Suprapubic skin (tissue), 4 donors: Measurements from ENCODE around the gene SPO11. TPM values are rescaled to one million over a fixed set of nuclear protein-coding genes. Genes with fewer than 3 reads are reported as not detected.

Experiments
- DNase-seq, 2 donors: peaks; one replicate each; pipeline ENCODE4 v3.0.0-alpha.2; 2019; ENCODE audit warnings: low spot score in 2 of 2
- H3K27ac ChIP-seq: fragments of 200-600 bp; sonication (generic); one replicate; pipeline ENCODE4 v1.5.1; 2019
- H3K27me3 ChIP-seq: fragments of 200-600 bp; sonication (generic); one replicate; pipeline ENCODE4 v1.5.1; 2019
- H3K36me3 ChIP-seq: fragments of 200-600 bp; sonication (generic); one replicate; pipeline ENCODE4 v1.5.1; 2019
- H3K4me1 ChIP-seq: fragments of 200-600 bp; sonication (generic); one replicate; pipeline ENCODE4 v1.5.1; 2019
- H3K4me3 ChIP-seq: fragments of 200-600 bp; sonication (generic); one replicate; pipeline ENCODE4 v1.5.1; 2019; ENCODE audit warnings: mild to moderate bottlenecking
- H3K9me3 ChIP-seq: fragments of 200-600 bp; sonication (generic); one replicate; pipeline ENCODE4 v1.5.1; 2019
- EP300 ChIP-seq: sonication (generic); formaldehyde crosslinking; IDR thresholded peaks from one replicate; pipeline ENCODE4 v1.6.1; 2017; ENCODE audit warnings: antibody characterized with exemption
- POLR2A ChIP-seq, 2 donors: fragments of 450-650 bp; IDR thresholded peaks; one replicate each; pipeline ENCODE4 v1.6.1; 2017; ENCODE audit warnings: antibody characterized with exemption in 2 of 2, mild to moderate bottlenecking in 2 of 2, moderate library complexity in 2 of 2
- POLR2AphosphoS5 ChIP-seq, 3 donors: sonication (generic); formaldehyde crosslinking; IDR thresholded peaks; one replicate each; pipeline ENCODE4 v1.6.1; 2017; ENCODE audit warnings: antibody characterized with exemption in 3 of 3
- WGBS: methylation state at CpG from one replicate; pipeline ENCODE4 v1.1.5; 2018; 5-methylcytosine and 5-hydroxymethylcytosine counted together
- total RNA-seq, 4 donors: library from RNA; depleted of rRNA; stranded (reverse); fragments of >200 nt; gene quantifications; one replicate each; pipeline ENCODE4 v1.1.0, GENCODE V29; 2016
- TF ChIP-seq, protein P1 (sequence below), 2 donors: fragments of 200-600 bp in 1 of 2; fragments of 450-650 bp in 1 of 2; sonication (generic) in 1 of 2; IDR thresholded peaks; one replicate each; pipeline ENCODE4 v1.5.1; 2016 to 2019; ENCODE audit warnings: antibody characterized with exemption in 2 of 2, mild to moderate bottlenecking in 1 of 2, moderate library complexity in 1 of 2

SPO11 gene
- total RNA-seq, 4 donors from 2014 or later, result not detected

DNA sequence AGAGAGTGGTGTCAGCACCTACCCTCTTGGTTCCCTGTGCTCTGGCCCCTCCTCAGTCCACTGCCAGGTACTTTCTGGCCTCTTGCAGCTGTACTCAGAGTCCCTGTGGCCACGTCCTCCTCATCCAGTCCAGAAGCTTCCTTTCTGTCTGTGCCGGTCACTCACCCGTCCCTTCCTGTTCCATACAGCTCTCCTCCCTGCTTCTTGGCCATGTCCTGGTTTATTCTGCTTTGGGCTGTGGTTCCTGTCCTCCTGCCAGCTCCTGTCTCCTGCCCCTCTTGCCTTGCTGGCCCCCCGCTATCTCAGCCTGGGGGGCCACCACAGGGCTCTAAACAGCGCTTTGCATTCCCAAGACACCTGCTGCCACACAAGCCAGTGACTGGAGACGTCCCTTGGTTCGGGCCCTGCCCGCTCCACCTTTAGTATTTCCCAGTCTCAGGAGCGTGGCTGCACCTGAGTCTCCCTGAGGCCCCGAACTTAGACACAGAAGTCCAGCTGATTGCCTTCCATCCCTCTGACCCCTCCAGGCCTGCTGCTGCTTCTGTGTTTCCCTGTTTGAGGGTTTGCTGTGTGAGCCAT, 46.1 kb downstream of the SPO11 start:
- no peaks in the 10 kb centered on the region for H3K4me1 ChIP-seq
- peaks cover 90% of the 10 kb centered on the region for H3K36me3 ChIP-seq
- 89% methylated on average over 10 of the region's 10 CpGs for WGBS
- no peak for DNase-seq
- H3K27me3 ChIP-seq, result no peaks in the 10 kb centered on the region
- TF ChIP-seq EP300, result no peak
- TF ChIP-seq, protein P1, sequence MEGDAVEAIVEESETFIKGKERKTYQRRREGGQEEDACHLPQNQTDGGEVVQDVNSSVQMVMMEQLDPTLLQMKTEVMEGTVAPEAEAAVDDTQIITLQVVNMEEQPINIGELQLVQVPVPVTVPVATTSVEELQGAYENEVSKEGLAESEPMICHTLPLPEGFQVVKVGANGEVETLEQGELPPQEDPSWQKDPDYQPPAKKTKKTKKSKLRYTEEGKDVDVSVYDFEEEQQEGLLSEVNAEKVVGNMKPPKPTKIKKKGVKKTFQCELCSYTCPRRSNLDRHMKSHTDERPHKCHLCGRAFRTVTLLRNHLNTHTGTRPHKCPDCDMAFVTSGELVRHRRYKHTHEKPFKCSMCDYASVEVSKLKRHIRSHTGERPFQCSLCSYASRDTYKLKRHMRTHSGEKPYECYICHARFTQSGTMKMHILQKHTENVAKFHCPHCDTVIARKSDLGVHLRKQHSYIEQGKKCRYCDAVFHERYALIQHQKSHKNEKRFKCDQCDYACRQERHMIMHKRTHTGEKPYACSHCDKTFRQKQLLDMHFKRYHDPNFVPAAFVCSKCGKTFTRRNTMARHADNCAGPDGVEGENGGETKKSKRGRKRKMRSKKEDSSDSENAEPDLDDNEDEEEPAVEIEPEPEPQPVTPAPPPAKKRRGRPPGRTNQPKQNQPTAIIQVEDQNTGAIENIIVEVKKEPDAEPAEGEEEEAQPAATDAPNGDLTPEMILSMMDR (IDR thresholded peaks at IDR 0.05), result no peak
- TF ChIP-seq POLR2A (IDR thresholded peaks at IDR 0.05), result no peak
- H3K9me3 ChIP-seq, result no peaks in the 10 kb centered on the region
- no peak overlapping the region for H3K27ac ChIP-seq
- H3K4me3 ChIP-seq, result no peak overlapping the region

DNA sequence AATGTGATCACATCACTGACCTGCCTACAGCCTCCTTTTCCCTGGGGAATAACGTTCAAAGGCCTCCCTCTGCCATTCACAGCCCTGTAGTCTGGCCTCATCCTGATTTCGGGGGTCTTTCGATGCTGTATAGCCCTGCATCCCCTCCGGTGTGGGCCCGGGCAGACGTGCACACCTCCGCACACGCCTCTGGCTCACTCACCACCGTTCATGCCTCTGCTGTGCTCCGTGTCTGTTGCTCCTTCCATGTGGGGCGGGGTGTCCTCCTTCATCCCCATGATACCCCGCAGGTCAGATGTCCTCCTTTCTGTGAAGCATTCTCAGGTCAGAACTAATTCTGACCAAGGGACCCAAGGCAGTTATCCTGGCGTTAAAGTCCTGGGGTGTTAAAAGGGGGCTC, 47.7 kb downstream of the SPO11 start:
- Histone ChIP-seq H3K4me3 (no peak overlapping the region), H3K36me3 (peaks cover 78% of the 10 kb centered on the region), H3K27me3 (no peaks in the 10 kb centered on the region), H3K27ac (no peak overlapping the region), H3K4me1 (no peaks in the 10 kb centered on the region), H3K9me3 (no peaks in the 10 kb centered on the region)
- DNase-seq, result no peak
- 85% methylated on average over 13 of the region's 13 CpGs for WGBS
- TF ChIP-seq, protein P1 (IDR thresholded peaks at IDR 0.05), result no peak
- no peak for TF ChIP-seq POLR2AphosphoS5 (IDR thresholded peaks at IDR 0.05)
- no peak for TF ChIP-seq POLR2A (IDR thresholded peaks at IDR 0.05)
- TF ChIP-seq EP300, result no peak

DNA sequence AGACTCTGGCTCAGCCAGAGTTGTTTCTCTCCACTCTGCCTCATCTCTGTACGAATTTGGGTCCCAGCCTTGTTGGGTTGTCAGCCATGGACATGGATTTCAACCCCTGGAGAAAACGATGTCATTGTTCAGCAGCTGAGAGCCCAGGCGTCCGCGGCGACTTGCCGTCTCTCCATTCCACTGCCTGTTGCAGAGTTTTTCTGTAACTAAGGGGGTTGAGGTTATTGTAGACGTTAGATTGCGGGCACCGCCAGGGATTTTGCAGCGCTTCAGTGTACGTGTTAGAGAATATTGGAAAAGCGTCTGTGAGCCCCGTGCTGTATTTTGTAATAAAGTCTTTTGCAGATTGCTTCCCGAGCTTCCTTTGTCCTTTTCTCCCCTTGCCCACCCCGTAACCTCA, 48.5 kb downstream of the SPO11 start:
- Histone ChIP-seq H3K36me3 (peaks cover 71% of the 10 kb centered on the region), H3K27me3 (no peaks in the 10 kb centered on the region), H3K4me3 (no peak overlapping the region), H3K27ac (no peak overlapping the region), H3K4me1 (no peaks in the 10 kb centered on the region), H3K9me3 (no peaks in the 10 kb centered on the region)
- WGBS, result 91% methylated on average over 16 of the region's 16 CpGs
- DNase-seq, result no peak
- TF ChIP-seq POLR2A (IDR thresholded peaks at IDR 0.05), result no peak
- TF ChIP-seq EP300, result no peak
- no peak for TF ChIP-seq POLR2AphosphoS5 (IDR thresholded peaks at IDR 0.05)
- TF ChIP-seq, protein P1 (IDR thresholded peaks at IDR 0.05), result no peak

DNA sequence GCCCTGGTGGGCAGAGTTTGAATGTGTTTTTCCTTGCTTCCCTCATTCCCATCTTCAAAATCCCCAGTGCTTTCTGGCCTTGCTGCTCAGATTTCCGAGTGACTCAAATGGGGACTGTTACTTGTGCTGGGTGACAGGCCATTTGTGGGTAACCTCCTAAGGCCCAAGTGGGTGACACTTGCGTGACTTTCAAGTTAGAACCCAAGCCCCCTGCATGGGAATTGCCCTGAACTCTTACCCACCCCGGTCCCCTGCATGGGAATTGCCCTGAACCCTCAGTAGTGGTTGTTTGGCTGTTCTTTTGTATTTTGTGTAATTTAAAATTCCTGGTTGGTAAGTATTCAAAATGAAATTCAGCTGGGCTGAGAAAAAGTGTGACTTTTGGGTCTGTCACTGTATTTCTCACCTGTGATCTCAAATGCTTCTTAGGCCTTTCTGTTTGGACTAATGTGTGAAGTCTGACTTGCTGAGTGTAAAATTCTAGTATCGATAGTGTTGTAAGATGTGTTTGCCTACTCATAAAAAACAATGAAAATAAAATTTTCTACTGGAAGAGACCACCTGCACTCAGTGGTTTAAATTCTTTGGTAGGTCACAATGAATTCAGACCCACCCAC, 49.2 kb downstream of the SPO11 start:
- Histone ChIP-seq H3K4me1 (no peaks in the 10 kb centered on the region), H3K27me3 (no peaks in the 10 kb centered on the region), H3K27ac (no peak overlapping the region), H3K36me3 (peaks cover 64% of the 10 kb centered on the region), H3K9me3 (no peaks in the 10 kb centered on the region), H3K4me3 (no peak overlapping the region)
- no peak for DNase-seq
- 94% methylated on average over 4 of the region's 4 CpGs for WGBS
- TF ChIP-seq EP300 (no peak), POLR2AphosphoS5 (IDR thresholded peaks at IDR 0.05) (no peak)
- TF ChIP-seq, protein P1 (IDR thresholded peaks at IDR 0.05), result no peak

DNA sequence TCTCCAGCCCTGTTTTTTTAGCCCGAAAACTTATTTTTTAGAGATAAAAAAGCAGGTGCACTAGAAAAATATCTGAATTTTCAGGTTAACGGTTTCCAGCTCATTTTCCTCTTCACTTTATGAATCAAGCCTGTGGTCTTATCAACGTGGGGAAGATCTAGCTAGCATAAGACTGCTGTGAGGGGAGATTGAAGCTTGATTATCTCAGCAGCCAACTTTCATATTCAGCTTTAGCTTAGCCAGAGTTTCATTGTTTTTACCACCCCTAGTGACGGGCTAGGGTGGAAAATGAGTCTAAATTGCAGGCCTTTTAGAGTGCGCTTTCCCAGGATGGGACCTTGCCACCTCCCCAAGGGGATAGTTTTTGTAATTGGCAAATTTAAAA, 49.7 kb downstream of the SPO11 start:
- no peak for DNase-seq

More for the DNA sequence above, 49.7 kb downstream of the SPO11 start:
- no peaks in the 10 kb centered on the region for H3K4me1 ChIP-seq
- no peaks in the 10 kb centered on the region for H3K27me3 ChIP-seq
- no peak overlapping the region for H3K4me3 ChIP-seq
- 83% methylated on average over 5 of the region's 5 CpGs for WGBS
- H3K27ac ChIP-seq, result no peak overlapping the region
- no peak for TF ChIP-seq POLR2A (IDR thresholded peaks at IDR 0.05)
- peaks cover 61% of the 10 kb centered on the region for H3K36me3 ChIP-seq
- no peaks in the 10 kb centered on the region for H3K9me3 ChIP-seq
